HepG2 (cell line): ENCODE measurements around the gene MTMR3. TPM values are rescaled to one million over a fixed set of nuclear protein-coding genes. Genes with fewer than 3 reads are reported as not detected.
"Not testable (repeated sequence)": the region's sequence is repeated elsewhere in the genome, so short reads cannot be mapped to it uniquely, and the experiment has no call there.

ENCODE experiments used
- ATAC-seq: fragments of 200-7000 bp; cut with Tn5 transposase; 3 replicates; pipeline ENCODE4 v1.9.1; 2020; ENCODE audit warnings: mild to moderate bottlenecking, moderate library complexity
- BruUV-seq: library from RNA; stranded (reverse); fragments of 400-500 nt; replicated peaks from 2 replicates; lab custom pipeline; 2021; lab: Mats Ljungman, UMichigan
- CTCF ChIA-PET: fragments of 300-600 bp; formaldehyde crosslinking; extraction: SDS; loops from one replicate; lab custom pipeline; 2021; ENCODE audit warnings: low total read pairs, inconsistent platforms, low intra/inter-chr PET ratio; lab: Yijun Ruan, JAX
- POLR2A ChIA-PET: fragments of 350-600 bp; sonication (Branson Sonifier 250); formaldehyde crosslinking; loops from one replicate; lab custom pipeline; 2020; ENCODE audit warnings: antibody characterized with exemption, inconsistent platforms; lab: Yijun Ruan, JAX
- DNase-seq: peaks from one replicate; pipeline ENCODE4 v3.0.0-alpha.2; 2015; ENCODE audit warnings: low spot score
- FAIRE-seq: peaks from 3 replicates; lab custom pipeline; 2011; peaks lifted over from hg19 to GRCh38; lab: Jason Lieb, UNC
- H2AFZ ChIP-seq: one replicate; pipeline ENCODE4 v1.6.1; 2011; ENCODE audit warnings: low read length, inconsistent platforms
- H3K27ac ChIP-seq: fragments of 300-600 bp; 3 replicates; pipeline ENCODE4 v1.8.0; 2011; ENCODE audit warnings: mixed run types, mild to moderate bottlenecking, mixed read lengths, low read length, inconsistent platforms; ENCODE audit not compliant: insufficient read depth; ENCODE audit errors: extremely low read length
- H3K27me3 ChIP-seq, 2 experiments: fragments of 200-600 bp in 1 of 2; 2 replicates in 1 of 2; 3 replicates in 1 of 2; pipeline versions ENCODE4 v1.6.0 to v1.8.0; 2011; ENCODE audit warnings: low read length in 2 of 2, mild to moderate bottlenecking in 2 of 2, moderate library complexity in 2 of 2, inconsistent platforms in 1 of 2; ENCODE audit not compliant: insufficient read depth in 2 of 2, control insufficient read depth in 1 of 2
- H3K36me3 ChIP-seq, 2 experiments: fragments of 200-600 bp in 1 of 2; replicated peaks in 1 of 2; 2 replicates in 1 of 2; 3 replicates in 1 of 2; pipeline versions ENCODE4 v1.5.1 to v1.8.0; 2011; ENCODE audit warnings: low read length in 2 of 2, inconsistent platforms in 1 of 2; ENCODE audit not compliant: insufficient read depth in 2 of 2, control insufficient read depth in 1 of 2
- H3K4me1 ChIP-seq: 2 replicates; pipeline ENCODE4 v1.5.1; 2012; ENCODE audit warnings: low read length, inconsistent platforms; ENCODE audit not compliant: insufficient read depth
- H3K4me2 ChIP-seq: 2 replicates; pipeline ENCODE4 v1.6.0; 2011; ENCODE audit warnings: low read depth, low read length, inconsistent platforms
- H3K4me3 ChIP-seq, 3 experiments: fragments of 200-600 bp in 1 of 3; sonication (generic), shearing (Covaris generic) in 1 of 3; replicated peaks in 1 of 3; 2 replicates each; pipeline ENCODE4 v1.5.1; 2011 to 2016; ENCODE audit warnings: low read length in 3 of 3, inconsistent platforms in 2 of 3, low read depth in 2 of 3, mild to moderate bottlenecking in 2 of 3, control low read depth in 1 of 3, mixed read lengths in 1 of 3; ENCODE audit not compliant: insufficient read depth in 1 of 3
- H3K79me2 ChIP-seq: one replicate; pipeline ENCODE4 v1.6.1; 2011; ENCODE audit warnings: low read length, inconsistent platforms; ENCODE audit not compliant: insufficient read depth
- H3K9ac ChIP-seq: 2 replicates; pipeline ENCODE4 v1.6.0; 2011; ENCODE audit warnings: mild to moderate bottlenecking, low read depth, low read length, inconsistent platforms; ENCODE audit not compliant: insufficient read depth
- H3K9me3 ChIP-seq: 2 replicates; pipeline ENCODE4 v1.5.1; 2012; ENCODE audit warnings: mild to moderate bottlenecking, low read length
- H4K20me1 ChIP-seq: 2 replicates; pipeline ENCODE4 v1.6.0; 2011; ENCODE audit warnings: inconsistent platforms, mild to moderate bottlenecking, low read length, moderate library complexity; ENCODE audit not compliant: insufficient read depth
- ATF1 ChIP-seq: IDR thresholded peaks from 2 replicates; pipeline ENCODE4 v1.6.1; 2016; ENCODE audit warnings: mild to moderate bottlenecking, control low read depth
- CBX5 ChIP-seq: sonication (generic); formaldehyde crosslinking; IDR thresholded peaks from 2 replicates; pipeline ENCODE4 v1.4.0; 2020; ENCODE audit warnings: missing genetic modification reagents, borderline replicate concordance
- CEBPB ChIP-seq: IDR thresholded peaks from 2 replicates; pipeline ENCODE4 v1.6.1; 2011; ENCODE audit warnings: low read depth, low read length, improper control_type of control experiment, borderline replicate concordance
- HNRNPK ChIP-seq: fragments of 200-400 bp; formaldehyde crosslinking; IDR thresholded peaks from 2 replicates; pipeline ENCODE4 v1.6.1; 2018; ENCODE audit warnings: low read length, low read depth, moderate library complexity, mild to moderate bottlenecking; ENCODE audit not compliant: poor library complexity, severe bottlenecking
- REL ChIP-seq: sonication (generic); formaldehyde crosslinking; conservative IDR thresholded peaks from 2 replicates; pipeline ENCODE4 v1.8.0; 2022; ENCODE audit warnings: mild to moderate bottlenecking, missing genetic modification reagents, moderate library complexity
- RORA ChIP-seq: sonication (generic); formaldehyde crosslinking; IDR thresholded peaks from 2 replicates; pipeline ENCODE4 v1.5.0; 2020; ENCODE audit warnings: mild to moderate bottlenecking, missing genetic modification reagents, moderate library complexity
- ZNF33A ChIP-seq: sonication (generic); formaldehyde crosslinking; IDR thresholded peaks from 2 replicates; pipeline ENCODE4 v1.5.1; 2020; ENCODE audit warnings: missing genetic modification reagents, mild to moderate bottlenecking, moderate library complexity, borderline replicate concordance
- WGBS: methylation state at CpG from one replicate; pipeline ENCODE4 v1.1.6; 2017; ENCODE audit warnings: low lambda C conversion rate; 5-methylcytosine and 5-hydroxymethylcytosine counted together
- in situ Hi-C: cut with HindIII; loops from 2 replicates; pipeline ENCODE4 v1.10.0; 2017; ENCODE audit warnings: low pct_unique_long_range_greater_than_20kb; ENCODE audit not compliant: extremely low pct_ligation_motif_present
- intact Hi-C: fragments of 100-400 bp; cut with micrococcal nuclease; formaldehyde crosslinking; loops from one replicate; pipeline ENCODE4 v1.10.0; 2022; ENCODE audit not compliant: unreplicated experiment
- polyA plus RNA-seq, 8 experiments: library from polyadenylated mRNA; depleted of rRNA in 3 of 8; stranded (reverse) in 7 of 8; unstranded in 1 of 8; fragments of >200 nt; fragmentation: Illumina TruSeq in 4 of 8; extraction: Trizol in 4 of 8; gene quantifications; 2 replicates each; pipeline versions ENCODE4 v1.2.1 to v1.2.3, GENCODE V29; 2011 to 2016; ENCODE audit warnings: low read depth in 4 of 8, missing spikeins in 1 of 8, mixed read lengths in 1 of 8; ENCODE audit not compliant: insufficient read depth in 1 of 8
- total RNA-seq, 5 experiments: library from RNA; depleted of rRNA; stranded (reverse); fragments of >200 nt; fragmentation: Illumina TruSeq; extraction: Trizol; gene quantifications; 2 replicates each; pipeline ENCODE4 v1.2.3, GENCODE V29; 2016; ENCODE audit warnings: low read depth in 1 of 5
- TF ChIP-seq, protein P1 (sequence below): sonication (generic); formaldehyde crosslinking; IDR thresholded peaks from 2 replicates; pipeline ENCODE4 v1.8.0; 2022; ENCODE audit warnings: mild to moderate bottlenecking, missing genetic modification reagents

Gene MTMR3
- total and polyA plus RNA-seq, 2 of the 13 experiments (the other 11 are each of a cell fraction or from before 2014, with no cell fraction given): 12.6 to 24.8 TPM

DNA sequence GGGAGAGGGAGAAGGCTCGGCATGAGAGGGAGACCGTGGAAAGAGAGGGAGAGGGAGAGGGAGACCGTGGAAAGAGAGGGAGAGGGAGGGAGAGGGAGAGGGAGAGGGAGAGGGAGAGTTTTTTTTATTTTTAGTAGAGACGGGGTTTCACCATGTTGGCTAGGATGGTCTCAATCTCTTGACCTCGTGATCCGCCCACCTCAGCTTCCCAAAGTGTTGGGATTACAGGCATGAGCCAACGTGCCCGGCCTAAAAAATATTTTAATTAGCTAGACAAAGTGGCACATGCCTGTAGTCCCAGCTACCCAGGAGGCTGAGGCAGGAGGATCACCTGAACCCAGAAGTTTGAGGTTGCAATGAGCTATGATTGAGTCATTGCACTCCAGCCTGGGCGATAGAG lies 23.9 kb upstream of the MTMR3 start:
- DNase-seq, H3K9me3 ChIP-seq, CTCF ChIA-PET, H3K27ac ChIP-seq, H3K27me3 ChIP-seq, H3K79me2 ChIP-seq, BruUV-seq, H3K4me2 ChIP-seq, H3K9ac ChIP-seq, H4K20me1 ChIP-seq, POLR2A ChIA-PET, H3K36me3 ChIP-seq, ATAC-seq, in situ Hi-C loops, H2AFZ ChIP-seq, intact Hi-C loops, FAIRE-seq, H3K4me3 ChIP-seq, H3K4me1 ChIP-seq: not testable (repeated sequence)
- WGBS: 42% methylated on average over 9 of the region's 9 CpGs
- peak; percentile 72 for TF ChIP-seq HNRNPK

- H3K4me2 ChIP-seq: no peak overlapping the region
- no peak overlapping the region for H3K4me3 ChIP-seq
- H3K9me3 ChIP-seq: no peaks in the 10 kb centered on the region
- H3K9ac ChIP-seq: no peak overlapping the region
- TF ChIP-seq RORA (CRISPR knock-in tag) (no peak), CEBPB (0 out of 2 replicates have a peak, but pooled peaks have one; percentile 16), ATF1 (CRISPR knock-in tag) (no peak), ZNF33A (CRISPR knock-in tag) (no peak), CBX5 (no peak), REL (no peak)
- TF ChIP-seq, protein P1, sequence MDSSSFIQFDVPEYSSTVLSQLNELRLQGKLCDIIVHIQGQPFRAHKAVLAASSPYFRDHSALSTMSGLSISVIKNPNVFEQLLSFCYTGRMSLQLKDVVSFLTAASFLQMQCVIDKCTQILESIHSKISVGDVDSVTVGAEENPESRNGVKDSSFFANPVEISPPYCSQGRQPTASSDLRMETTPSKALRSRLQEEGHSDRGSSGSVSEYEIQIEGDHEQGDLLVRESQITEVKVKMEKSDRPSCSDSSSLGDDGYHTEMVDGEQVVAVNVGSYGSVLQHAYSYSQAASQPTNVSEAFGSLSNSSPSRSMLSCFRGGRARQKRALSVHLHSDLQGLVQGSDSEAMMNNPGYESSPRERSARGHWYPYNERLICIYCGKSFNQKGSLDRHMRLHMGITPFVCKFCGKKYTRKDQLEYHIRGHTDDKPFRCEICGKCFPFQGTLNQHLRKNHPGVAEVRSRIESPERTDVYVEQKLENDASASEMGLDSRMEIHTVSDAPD (CRISPR knock-in tag): no peak
- BruUV-seq: no TSS peak
- ATAC-seq: no peak
- POLR2A ChIA-PET: no interaction called here
- intact Hi-C loops: no loop called here
- peaks cover 10% of the 10 kb centered on the region for H3K4me1 ChIP-seq
- in situ Hi-C loops: no loop called here
- CTCF ChIA-PET: no interaction called here
- DNase-seq: no peak
- no peak overlapping the region for H2AFZ ChIP-seq
- no peaks in the 10 kb centered on the region for H3K36me3 ChIP-seq
- no peaks in the 10 kb centered on the region for H3K27me3 ChIP-seq
- H3K79me2 ChIP-seq: no peaks in the 10 kb centered on the region
- FAIRE-seq: no peak
- H3K27ac ChIP-seq: no peak overlapping the region
- no peaks in the 10 kb centered on the region for H4K20me1 ChIP-seq
- 11% methylated on average over 2 of the region's 2 CpGs for WGBS
These were observed 22.8 kb upstream of the MTMR3 start for GRCh38 chr22:29860006-29860766.
